Measurements from ENCODE around the gene ZBTB6.

- no peak for TF ChIP-seq PITX1 (CRISPR knock-in tag; IDR thresholded peaks at IDR 0.05)
- TF ChIP-seq, protein P1, sequence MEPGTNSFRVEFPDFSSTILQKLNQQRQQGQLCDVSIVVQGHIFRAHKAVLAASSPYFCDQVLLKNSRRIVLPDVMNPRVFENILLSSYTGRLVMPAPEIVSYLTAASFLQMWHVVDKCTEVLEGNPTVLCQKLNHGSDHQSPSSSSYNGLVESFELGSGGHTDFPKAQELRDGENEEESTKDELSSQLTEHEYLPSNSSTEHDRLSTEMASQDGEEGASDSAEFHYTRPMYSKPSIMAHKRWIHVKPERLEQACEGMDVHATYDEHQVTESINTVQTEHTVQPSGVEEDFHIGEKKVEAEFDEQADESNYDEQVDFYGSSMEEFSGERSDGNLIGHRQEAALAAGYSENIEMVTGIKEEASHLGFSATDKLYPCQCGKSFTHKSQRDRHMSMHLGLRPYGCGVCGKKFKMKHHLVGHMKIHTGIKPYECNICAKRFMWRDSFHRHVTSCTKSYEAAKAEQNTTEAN (CRISPR knock-in tag; conservative IDR thresholded peaks at IDR 0.05), result no peak; the same call in 1 of the 2 replicates
- no peak for TF ChIP-seq CTCF (CRISPR knock-in tag; IDR thresholded peaks at IDR 0.05)
- peak; percentile 5; the same call in 1 of the 2 replicates for TF ChIP-seq FOXJ3 (CRISPR knock-in tag; IDR thresholded peaks at IDR 0.05; ENCODE audit: borderline replicate concordance)
- peak; percentile 50 for TF ChIP-seq YY1 (IDR thresholded peaks at IDR 0.05; ENCODE audit: insufficient read depth, insufficient replicate concordance, low read depth, low read length)
- TF ChIP-seq KLF16 (CRISPR knock-in tag; IDR thresholded peaks at IDR 0.05), result peak in 1 of 2 experiments; percentile 49; a peak in 2 of 4 replicates
- TF ChIP-seq FOXM1 (CRISPR knock-in tag; IDR thresholded peaks at IDR 0.05), result no peak
- TF ChIP-seq POLR2AphosphoS5 (IDR thresholded peaks at IDR 0.05; ENCODE audit: low read depth, low read length), result peak; percentile 93
- TF ChIP-seq RFX1 (IDR thresholded peaks at IDR 0.05), result no peak
- TF ChIP-seq RFX5 (IDR thresholded peaks at IDR 0.05; ENCODE audit: low read depth, low read length), result no peak
- no peak for TF ChIP-seq RBM39 (IDR thresholded peaks at IDR 0.05; ENCODE audit: low read depth, low read length, poor library complexity, severe bottlenecking)
Observed at GRCh38 chr9:122904823-122905710, 8.1 kb downstream of the ZBTB6 start, which contains the start of gene RC3H2.

Measured in HepG2 (cell line).